A549 (cell line): ENCODE data around the gene NOS2. TPM values are rescaled to one million over a fixed set of nuclear protein-coding genes. Genes with fewer than 3 reads are reported as not detected.
"Not testable (repeated sequence)": the region's sequence is repeated elsewhere in the genome, so short reads cannot be mapped to it uniquely, and the experiment has no call there.

ENCODE experiments used
- ATAC-seq, 2 experiments: fragments of 200-7000 bp in 1 of 2; fragments of >200 bp in 1 of 2; cut with Nextera tagmentation in 1 of 2; cut with Tn5 transposase in 1 of 2; 3 replicates each; pipeline versions ENCODE4 v1.8.0 to v1.9.1; 2018 to 2020; ENCODE audit warnings: mild to moderate bottlenecking in 1 of 2, moderate library complexity in 1 of 2
- CTCF ChIA-PET: fragments of 300-600 bp; sonication (Branson Sonifier 250); formaldehyde crosslinking; extraction: SDS; loops from one replicate; lab custom pipeline; 2021; ENCODE audit warnings: antibody characterized with exemption, inconsistent platforms; lab: Yijun Ruan, JAX
- POLR2A ChIA-PET: fragments of 350-600 bp; formaldehyde crosslinking; extraction: SDS; loops from one replicate; lab custom pipeline; 2021; ENCODE audit warnings: antibody characterized with exemption, inconsistent platforms; lab: Yijun Ruan, JAX
- DNase-seq, 2 experiments: peaks; one replicate each; pipeline versions ENCODE4 v3.0.0 to v3.0.0-alpha.2; 2011 to 2016; ENCODE audit warnings: low read depth in 1 of 2, low spot score in 1 of 2
- FAIRE-seq: peaks from 2 replicates; lab custom pipeline; 2011; peaks lifted over from hg19 to GRCh38; lab: Jason Lieb, UNC
- H3K27ac ChIP-seq, 2 experiments: fragments of >200 bp; sonication (Bioruptor Twin); formaldehyde crosslinking; 3 replicates each; pipeline ENCODE4 v1.5.1; 2016 to 2017
- H3K4me1 ChIP-seq: fragments of >200 bp; sonication (Bioruptor Twin); formaldehyde crosslinking; 3 replicates; pipeline ENCODE4 v1.6.1; 2016
- H3K4me2 ChIP-seq: fragments of >200 bp; sonication (Bioruptor Twin); formaldehyde crosslinking; 3 replicates; pipeline ENCODE4 v1.6.1; 2016
- H3K4me3 ChIP-seq: fragments of >200 bp; sonication (Bioruptor Twin); formaldehyde crosslinking; 3 replicates; pipeline ENCODE4 v1.5.1; 2016
- H3K9me3 ChIP-seq: fragments of >200 bp; sonication (Bioruptor Twin); formaldehyde crosslinking; 3 replicates; pipeline ENCODE4 v1.6.1; 2016
- BHLHE40 ChIP-seq: IDR thresholded peaks from 2 replicates; pipeline ENCODE4 v1.6.1; 2012; ENCODE audit warnings: low read depth, low read length, inconsistent platforms
- CBX8 ChIP-seq: fragments of 200-600 bp; sonication (generic); IDR thresholded peaks from 2 replicates; pipeline ENCODE4 v1.6.1; 2016
- CEBPB ChIP-seq, 2 experiments: fragments of >200 bp in 1 of 2; sonication (Bioruptor Twin) in 1 of 2; formaldehyde crosslinking in 1 of 2; IDR thresholded peaks; 2 replicates each; pipeline ENCODE4 v1.6.1; 2012 to 2016
- CHD2 ChIP-seq: fragments of 150-350 bp; IDR thresholded peaks from 2 replicates; pipeline ENCODE4 v1.6.1; 2014; ENCODE audit warnings: low read length; ENCODE audit not compliant: partially characterized antibody
- E2F6 ChIP-seq: IDR thresholded peaks from 2 replicates; pipeline ENCODE4 v1.6.1; 2012; ENCODE audit warnings: low read depth, borderline replicate concordance
- EHF ChIP-seq: fragments of 250-450 bp; sonication (Bioruptor Pico); IDR thresholded peaks from 2 replicates; pipeline ENCODE4 v1.5.0; 2020; ENCODE audit warnings: mild to moderate bottlenecking
- EHMT2 ChIP-seq: fragments of 200-600 bp; sonication (generic); IDR thresholded peaks from 2 replicates; pipeline ENCODE4 v1.6.1; 2016; ENCODE audit warnings: antibody characterized with exemption, low read depth, mild to moderate bottlenecking, moderate library complexity
- ELK1 ChIP-seq: fragments of 150-350 bp; IDR thresholded peaks from 2 replicates; pipeline ENCODE4 v1.6.1; 2014; ENCODE audit warnings: low read depth, mild to moderate bottlenecking, low read length
- ESRRA ChIP-seq: fragments of 150-350 bp; IDR thresholded peaks from 2 replicates; pipeline ENCODE4 v1.6.1; 2014; ENCODE audit warnings: mild to moderate bottlenecking, low read length, borderline replicate concordance
- FOXS1 ChIP-seq: fragments of 250-450 bp; sonication (Bioruptor Pico); IDR thresholded peaks from 2 replicates; pipeline ENCODE4 v1.5.0; 2020; ENCODE audit warnings: mild to moderate bottlenecking, moderate library complexity
- HDAC2 ChIP-seq: fragments of 200-600 bp; sonication (generic); IDR thresholded peaks from 2 replicates; pipeline ENCODE4 v1.6.1; 2016
- HES2 ChIP-seq: fragments of >200 bp; sonication (Bioruptor Twin); formaldehyde crosslinking; IDR thresholded peaks from 2 replicates; pipeline ENCODE4 v1.6.1; 2016
- HOXB5 ChIP-seq: fragments of 250-450 bp; sonication (Bioruptor Pico); IDR thresholded peaks from 2 replicates; pipeline ENCODE4 v1.5.0; 2020; ENCODE audit warnings: mild to moderate bottlenecking, moderate library complexity
- KDM1A ChIP-seq: fragments of 200-600 bp; sonication (generic); IDR thresholded peaks from 2 replicates; pipeline ENCODE4 v1.6.1; 2016; ENCODE audit warnings: low read depth, mild to moderate bottlenecking
- KDM5A ChIP-seq: fragments of 200-600 bp; sonication (generic); IDR thresholded peaks from 2 replicates; pipeline ENCODE4 v1.6.1; 2016; ENCODE audit warnings: antibody characterized with exemption, mild to moderate bottlenecking
- MAFK ChIP-seq: fragments of 450-650 bp; IDR thresholded peaks from 2 replicates; pipeline ENCODE4 v1.6.1; 2014; ENCODE audit not compliant: partially characterized antibody
- MAX ChIP-seq: IDR thresholded peaks from 2 replicates; pipeline ENCODE4 v1.6.1; 2012
- MAZ ChIP-seq: fragments of 150-350 bp; IDR thresholded peaks from 2 replicates; pipeline ENCODE4 v1.6.1; 2014; ENCODE audit warnings: antibody characterized with exemption, low read depth, low read length, borderline replicate concordance
- MYC ChIP-seq: IDR thresholded peaks from 2 replicates; pipeline ENCODE4 v1.6.1; 2012; ENCODE audit warnings: mild to moderate bottlenecking, inconsistent platforms, low read length, improper control_type of control experiment, borderline replicate concordance
- NR3C1 ChIP-seq: fragments of >200 bp; sonication (Bioruptor Twin); formaldehyde crosslinking; IDR thresholded peaks from 3 replicates; pipeline ENCODE4 v1.6.1; 2017
- PBX3 ChIP-seq: IDR thresholded peaks from 2 replicates; pipeline ENCODE4 v1.6.1; 2012
- POLR2A ChIP-seq: IDR thresholded peaks from 2 replicates; pipeline ENCODE4 v1.6.1; 2012; ENCODE audit warnings: mild to moderate bottlenecking, low read length
- POLR2AphosphoS2 ChIP-seq: conservative IDR thresholded peaks from 2 replicates; pipeline ENCODE4 v1.6.1; 2012; ENCODE audit warnings: low read length, improper control_type of control experiment, inconsistent platforms
- RAD21 ChIP-seq, 2 experiments: fragments of >200 bp in 1 of 2; sonication (Bioruptor Twin) in 1 of 2; formaldehyde crosslinking in 1 of 2; IDR thresholded peaks in 1 of 2; conservative IDR thresholded peaks in 1 of 2; 2 replicates in 1 of 2; 3 replicates in 1 of 2; pipeline ENCODE4 v1.6.1; 2012 to 2018; ENCODE audit warnings: inconsistent platforms in 1 of 2
- RCOR1 ChIP-seq: fragments of 150-350 bp; IDR thresholded peaks from 2 replicates; pipeline ENCODE4 v1.6.1; 2014; ENCODE audit warnings: antibody characterized with exemption, low read length, low read depth
- RNF2 ChIP-seq: fragments of 200-600 bp; sonication (generic); IDR thresholded peaks from 2 replicates; pipeline ENCODE4 v1.6.1; 2016; ENCODE audit warnings: low read depth, mild to moderate bottlenecking, antibody characterized with exemption, moderate library complexity, borderline replicate concordance
- TP53 ChIP-seq: fragments of 250-450 bp; sonication (Bioruptor Pico); IDR thresholded peaks from 2 replicates; pipeline ENCODE4 v1.5.0; 2021; ENCODE audit warnings: mild to moderate bottlenecking, moderate library complexity
- USF2 ChIP-seq: fragments of 450-650 bp; IDR thresholded peaks from 2 replicates; pipeline ENCODE4 v1.6.1; 2014; ENCODE audit warnings: antibody characterized with exemption
- ZC3H11A ChIP-seq: fragments of 450-650 bp; IDR thresholded peaks from 2 replicates; pipeline ENCODE4 v1.6.1; 2014; ENCODE audit warnings: antibody characterized with exemption, mild to moderate bottlenecking
- ZNF302 ChIP-seq: fragments of 250-450 bp; sonication (Bioruptor Pico); IDR thresholded peaks from 2 replicates; pipeline ENCODE4 v1.9.0; 2021; ENCODE audit warnings: inconsistent platforms, mild to moderate bottlenecking, moderate library complexity
- ZSCAN20 ChIP-seq: fragments of 250-450 bp; sonication (Bioruptor Pico); IDR thresholded peaks from 2 replicates; pipeline ENCODE4 v1.8.0; 2022; ENCODE audit warnings: mild to moderate bottlenecking, moderate library complexity
- WGBS: methylation state at CpG from one replicate; pipeline ENCODE4 v1.1.6; 2017; ENCODE audit errors: missing lambda C conversion rate; 5-methylcytosine and 5-hydroxymethylcytosine counted together
- polyA plus RNA-seq, 4 experiments: library from polyadenylated mRNA; depleted of rRNA in 3 of 4; stranded (reverse); fragments of >200 nt; fragmentation: RNase III in 1 of 4; extraction: RNeasy Plus Mini Kit Qiagen cat#74134 plus additional on column Dnase treatment in 1 of 4; gene quantifications; 2 replicates in 3 of 4; 3 replicates in 1 of 4; pipeline ENCODE4 v1.2.3, GENCODE V29; 2011 to 2017

Gene NOS2
- polyA plus RNA-seq, 2 of the 4 experiments (the other 2 are of a cell fraction), result 0.08 to 0.17 TPM

- Histone ChIP-seq H3K4me1 (no peaks in the 10 kb centered on the region), H3K4me3 (no peak overlapping the region), H3K4me2 (no peak overlapping the region), H3K9me3 (no peaks in the 10 kb centered on the region), H3K27ac (no peak overlapping the region)
- FAIRE-seq, result peak; percentile 7
- CTCF ChIA-PET, result interaction anchor here (0.9 to 7.6 kb wide), 3 partner anchors 12 to 43 kb away, joined by 3 to 52 read pairs (median 14); no protein-coding TSS in a partner anchor
- TF ChIP-seq FOXS1 (no peak), CHD2 (no peak), RNF2 (no peak), USF2 (no peak), MAFK (no peak), ELK1 (no peak), ZNF302 (CRISPR knock-in tag) (no peak), HOXB5 (CRISPR knock-in tag) (no peak), BHLHE40 (no peak), RCOR1 (no peak), EHMT2 (no peak), E2F6 (no peak), MAZ (no peak), HES2 (no peak), ZSCAN20 (no peak), KDM1A (no peak), ESRRA (no peak), RAD21 (conservative IDR thresholded peaks at IDR 0.05 in 1 of 2, IDR thresholded peaks at IDR 0.05 in 1 of 2) (no peak), MAX (no peak)
- POLR2A ChIA-PET, result no interaction called here
- no peak for DNase-seq
- 13% methylated on average over 3 of the region's 3 CpGs for WGBS
- no peak for ATAC-seq
These were observed 48.6 kb upstream of the NOS2 start for GRCh38 chr17:27848931-27849330.

- CTCF ChIA-PET, result interaction anchor here (0.7 to 7.6 kb wide), 7 partner anchors 12 to 192 kb away, joined by 3 to 52 read pairs (median 4); no protein-coding TSS in a partner anchor
- H3K4me1 ChIP-seq, H3K4me2 ChIP-seq, POLR2A ChIA-PET, DNase-seq, H3K27ac ChIP-seq, FAIRE-seq: not testable (repeated sequence)
- peak; percentile 89 for TF ChIP-seq MAFK
- TF ChIP-seq, all 56 proteins: peak for 1; not testable (repeated sequence) for 55
- H3K9me3 ChIP-seq, H3K4me3 ChIP-seq, ATAC-seq: not testable (repeated sequence)
- WGBS, result 57% methylated on average over 11 of the region's 11 CpGs
These were observed 46.5 kb upstream of the NOS2 start for GRCh38 chr17:27846808-27847307.

GRCh38 chr17:27846042-27846655 is 45.8 kb upstream of the NOS2 start:
- Histone ChIP-seq H3K9me3 (no peaks in the 10 kb centered on the region), H3K4me1 (no peaks in the 10 kb centered on the region), H3K27ac (no peak overlapping the region)
- FAIRE-seq, result no peak
- ATAC-seq, result no peak
- WGBS, result 71% methylated on average over 23 of the region's 23 CpGs
- CTCF ChIA-PET, result interaction anchor here (1.1 to 7.6 kb wide), 4 partner anchors 11 to 108 kb away, joined by 4 to 52 read pairs (median 4); no protein-coding TSS in a partner anchor
- DNase-seq, result no peak
- no peak for TF ChIP-seq PBX3
- TF ChIP-seq RCOR1, result no peak
- TF ChIP-seq CEBPB (IDR thresholded peaks at IDR 0.05), result no peak
- no peak for TF ChIP-seq EHMT2
- TF ChIP-seq CBX8, result no peak
- TF ChIP-seq NR3C1, result no peak
- TF ChIP-seq ZC3H11A, result no peak
- TF ChIP-seq ZSCAN20, result no peak
- no peak for TF ChIP-seq HDAC2
- no peak for TF ChIP-seq KDM5A
- no peak for TF ChIP-seq POLR2AphosphoS2
- TF ChIP-seq TP53 (CRISPR knock-in tag), result no peak
- TF ChIP-seq HES2, result no peak
- TF ChIP-seq BHLHE40, result no peak
- TF ChIP-seq EHF (CRISPR knock-in tag), result no peak
- no peak for TF ChIP-seq POLR2A
- no peak for TF ChIP-seq MYC
- TF ChIP-seq, all 56 proteins: peak for 0
- Histone ChIP-seq H3K4me3 (no peak overlapping the region), H3K4me2 (no peak overlapping the region)
- POLR2A ChIA-PET, result no interaction called here
